Activated gamma-delta T cell treated with anti-CD3 and anti-CD28 coated beads, Interleukin-2, amount 50 U/mL, for 16 hours (primary cell): ENCODE results near the gene SIAH3.

Experiments
- DNase-seq: peaks from one replicate; pipeline ENCODE4 v3.0.0-alpha.2; 2020; ENCODE audit warnings: low read depth

SIAH3 gene

DNA sequence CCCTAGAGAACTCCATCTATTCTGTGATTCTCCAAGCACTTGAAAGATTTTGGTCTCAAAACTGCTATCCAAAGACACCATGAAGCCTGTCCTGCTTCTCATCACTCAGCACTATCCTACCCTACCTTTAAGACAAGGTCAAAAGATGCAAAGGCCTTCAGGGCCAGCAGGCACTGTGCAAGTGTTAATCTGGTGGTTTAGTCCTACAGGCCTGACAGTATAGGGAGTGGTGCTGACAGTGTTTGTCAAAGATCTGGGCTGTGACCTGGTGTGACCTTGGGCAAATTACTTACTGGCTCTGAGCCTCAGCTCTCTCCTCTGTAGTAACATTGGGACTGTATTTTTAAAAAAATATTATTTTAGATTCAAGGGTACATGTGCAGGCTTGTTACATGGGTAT, 28.0 kb downstream of the SIAH3 start:
- DNase-seq = no peak

DNA sequence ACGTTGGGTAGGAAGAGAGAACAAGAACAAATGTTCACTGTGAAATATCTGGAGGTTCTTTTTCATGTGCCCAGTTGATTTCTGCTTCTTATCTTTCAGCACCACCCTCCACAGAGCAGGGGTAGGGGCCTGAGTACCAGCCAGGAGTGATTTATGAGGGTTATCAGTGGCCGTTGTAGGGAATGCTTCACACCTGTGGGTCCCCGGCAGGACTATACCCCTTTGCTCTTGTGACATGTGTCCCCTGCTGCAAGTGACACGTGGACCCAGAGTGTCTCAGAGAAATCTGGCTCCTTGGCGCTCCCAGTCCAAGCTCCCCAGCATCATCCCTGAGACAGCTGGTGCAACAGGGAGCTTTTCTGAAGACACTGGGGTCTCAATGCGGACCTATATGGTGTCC, 29.7 kb downstream of the SIAH3 start:
- no peak for DNase-seq

- no peak for DNase-seq
Observed at GRCh38 chr13:45820106-45820838, 31.3 kb downstream of the SIAH3 start.

GRCh38 chr13:45817833-45818232, 33.7 kb downstream of the SIAH3 start:
- no peak for DNase-seq

GRCh38 chr13:45816427-45816826, 35.1 kb downstream of the SIAH3 start:
- DNase-seq = no peak

GRCh38 chr13:45812695-45813372, 38.7 kb downstream of the SIAH3 start:
- no peak for DNase-seq

DNA sequence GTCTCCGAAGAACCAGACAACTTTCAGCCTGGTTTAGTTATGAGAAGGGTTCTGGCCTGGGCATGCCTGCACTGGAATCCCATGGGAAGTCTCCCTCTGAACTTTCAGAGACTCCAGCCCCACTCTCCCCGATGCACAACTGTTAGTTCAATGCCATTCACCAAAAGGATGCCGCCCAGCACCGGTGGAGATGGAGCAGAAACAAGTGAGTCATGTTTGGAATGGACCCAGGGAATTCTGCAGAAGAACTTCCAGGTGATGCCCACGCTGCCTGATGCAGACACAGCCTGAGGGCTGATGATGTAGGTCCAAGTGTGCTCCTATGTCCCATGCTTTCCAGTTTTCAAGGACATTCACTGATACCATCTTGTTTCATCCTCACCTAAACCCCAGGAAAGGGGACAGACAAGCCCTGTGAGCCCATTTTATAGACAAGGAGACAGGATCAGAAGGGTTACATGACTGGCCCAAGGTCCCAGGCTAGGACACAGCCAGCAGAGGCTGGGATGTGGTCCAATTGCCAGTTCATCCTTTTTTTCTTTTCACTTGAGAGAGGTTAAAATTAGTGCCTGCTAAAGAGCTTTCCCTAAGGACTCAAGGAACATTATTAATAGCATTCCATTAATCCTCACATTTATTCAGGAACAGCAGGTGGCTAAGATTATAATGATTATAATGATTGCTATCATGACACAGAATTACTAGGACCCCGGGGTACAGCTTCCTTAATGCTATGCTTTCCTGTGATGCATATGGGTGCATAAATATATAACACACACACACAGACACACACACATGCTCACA, 39.5 kb downstream of the SIAH3 start:
- no peak for DNase-seq

DNA sequence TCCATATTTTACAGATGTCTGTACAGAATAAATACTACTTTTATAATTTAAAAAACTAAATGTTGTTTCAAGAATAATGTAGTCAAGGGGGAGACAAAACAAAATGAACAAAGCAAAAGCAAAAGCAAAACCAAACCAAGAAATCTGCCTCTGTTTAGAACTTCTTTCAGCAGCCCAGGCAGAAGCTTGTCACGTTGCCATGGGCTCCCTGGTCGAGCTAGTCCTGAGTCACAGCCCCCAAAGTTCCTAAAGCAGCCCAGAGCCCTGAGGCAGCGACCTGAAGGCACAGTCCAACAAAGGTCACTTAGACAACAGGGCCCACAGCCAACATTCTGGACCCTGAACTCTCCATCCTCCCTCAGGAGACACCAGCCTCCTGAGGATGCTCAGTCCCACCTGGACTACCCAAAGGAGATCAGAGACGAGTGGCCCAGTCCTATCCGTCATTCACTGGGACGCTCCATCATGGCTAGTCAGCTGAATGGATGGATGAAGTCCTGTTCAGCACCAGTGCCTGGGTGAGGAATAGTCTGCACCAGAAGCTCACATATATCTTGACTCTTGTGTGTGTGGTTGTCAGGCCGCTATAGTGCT, 41.7 kb downstream of the SIAH3 start:
- DNase-seq = no peak

- no peak for DNase-seq
Observed at GRCh38 chr13:45808925-45809324, 42.6 kb downstream of the SIAH3 start.

DNA sequence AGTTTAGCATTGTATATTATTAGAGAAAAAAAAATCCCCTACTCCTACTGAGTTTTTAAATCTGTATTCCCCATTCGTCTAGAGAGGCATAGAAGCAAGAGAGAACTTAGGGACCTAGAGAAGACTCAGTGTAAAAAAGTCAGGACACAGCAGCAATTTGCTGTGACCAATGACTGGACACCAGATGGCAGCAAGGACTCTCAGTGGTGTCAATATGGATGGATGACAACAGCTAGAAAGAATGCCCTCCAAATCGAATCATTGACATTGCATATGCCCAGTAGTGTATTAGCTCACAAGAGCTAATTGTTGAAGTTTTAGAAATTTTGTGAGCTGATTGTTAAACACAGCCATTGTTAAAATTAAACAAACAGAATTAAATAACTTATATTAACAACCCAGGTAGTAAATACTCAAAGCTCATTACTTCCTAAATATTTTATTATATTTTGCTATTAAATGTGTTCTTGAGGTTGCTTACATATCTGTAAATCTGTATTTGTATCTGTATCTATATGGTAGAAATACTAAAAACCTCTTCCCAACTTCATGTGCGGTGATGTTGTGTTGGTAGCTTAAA, 43.9 kb downstream of the SIAH3 start:
- no peak for DNase-seq

- DNase-seq = no peak
Observed at GRCh38 chr13:45800485-45800884, 51.1 kb downstream of the SIAH3 start.

DNA sequence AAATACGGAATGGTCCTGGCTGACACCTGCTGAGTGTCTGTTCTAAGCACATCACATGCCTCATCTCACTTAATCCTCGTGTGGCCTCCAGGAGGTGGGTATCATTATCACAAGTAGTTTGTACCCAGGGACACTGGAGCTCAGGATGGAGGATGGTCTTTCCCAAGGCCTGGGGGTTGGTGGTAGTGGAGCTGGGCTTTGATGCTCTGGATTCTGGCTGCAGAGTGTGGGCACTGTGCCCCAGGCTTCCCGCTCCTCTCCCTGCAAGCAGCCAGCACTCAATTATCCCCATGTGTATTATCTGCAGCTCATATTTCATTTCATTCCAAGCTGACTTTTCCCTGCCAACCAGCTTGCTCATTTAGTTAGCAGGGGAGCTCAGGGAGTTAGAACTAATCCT, 52.1 kb downstream of the SIAH3 start:
- no peak for DNase-seq

GRCh38 chr13:45798851-45799250, 52.7 kb downstream of the SIAH3 start:
- no peak for DNase-seq

DNA sequence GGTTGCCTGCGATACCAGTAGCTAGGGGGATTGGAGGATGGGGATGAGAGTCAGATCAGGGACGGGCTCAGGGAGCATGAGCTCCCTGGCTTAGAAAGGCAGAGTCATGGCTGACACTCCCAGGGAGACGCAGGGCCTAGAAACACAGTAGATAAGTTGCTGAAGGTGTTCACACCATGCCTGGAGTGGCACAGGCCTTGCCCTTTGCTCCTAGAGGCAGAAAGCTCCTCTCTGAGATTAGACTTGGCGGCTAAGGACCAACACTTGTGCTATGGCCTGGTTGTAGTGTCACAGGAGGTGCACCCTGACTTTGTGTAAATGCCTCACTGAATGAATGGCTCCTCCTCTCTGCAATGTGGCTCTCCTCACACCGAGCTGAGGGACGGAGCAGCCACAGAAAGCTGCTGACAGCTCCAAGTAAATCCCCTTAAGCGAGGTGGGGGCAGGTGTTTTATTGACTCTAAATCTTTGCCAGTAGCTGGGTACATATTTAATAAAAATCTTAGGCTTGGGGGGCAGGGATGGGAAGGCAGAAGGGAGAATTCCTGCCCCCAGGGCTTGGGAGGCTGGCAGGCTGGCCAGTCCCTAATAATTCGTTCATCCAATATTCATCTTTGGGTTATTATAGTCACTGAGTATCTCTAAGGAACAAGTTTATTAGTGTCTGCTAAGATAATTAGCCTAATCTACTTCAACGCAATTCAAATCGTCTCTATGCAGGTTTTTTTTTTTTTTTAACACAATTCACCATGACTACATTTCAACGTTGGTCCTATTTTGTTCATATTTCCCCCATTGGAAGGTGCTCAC, 54.9 kb downstream of the SIAH3 start:
- DNase-seq = no peak

- no peak for DNase-seq
Observed at GRCh38 chr13:45792827-45793303, 58.7 kb downstream of the SIAH3 start.

GRCh38 chr13:45788011-45788410, 63.5 kb downstream of the SIAH3 start:
- DNase-seq = no peak

GRCh38 chr13:45787346-45787745, 64.2 kb downstream of the SIAH3 start:
- DNase-seq = no peak

DNA sequence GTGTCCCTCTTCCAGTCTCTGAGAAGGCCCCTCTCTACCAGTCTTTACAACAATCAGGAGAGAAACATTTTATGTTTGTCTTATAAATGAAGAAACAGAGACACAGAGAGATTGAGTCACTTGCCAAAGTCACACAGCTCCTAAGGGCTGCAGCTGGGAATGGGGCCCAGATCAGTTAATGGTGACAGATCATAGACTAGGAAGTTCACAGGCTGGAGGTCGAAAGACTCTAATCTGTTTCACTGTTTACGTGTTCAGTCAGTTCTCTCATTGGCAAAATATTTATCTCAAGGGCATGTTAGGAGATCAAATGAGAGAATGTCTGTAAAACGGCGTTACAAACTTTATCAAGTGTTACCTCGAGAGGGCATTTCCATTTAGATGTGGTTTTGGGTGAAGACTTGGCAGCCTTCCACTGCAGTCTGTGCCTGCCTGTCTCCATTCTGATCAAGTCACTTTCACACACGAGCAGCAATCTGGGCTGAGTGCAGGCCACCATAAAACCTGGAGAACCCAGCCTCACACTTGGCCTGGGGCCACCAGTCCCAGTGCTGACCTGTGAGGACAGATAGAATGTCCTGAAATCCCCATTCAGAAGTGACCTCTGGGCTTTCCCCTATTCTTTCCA, 65.1 kb downstream of the SIAH3 start:
- DNase-seq = no peak

DNA sequence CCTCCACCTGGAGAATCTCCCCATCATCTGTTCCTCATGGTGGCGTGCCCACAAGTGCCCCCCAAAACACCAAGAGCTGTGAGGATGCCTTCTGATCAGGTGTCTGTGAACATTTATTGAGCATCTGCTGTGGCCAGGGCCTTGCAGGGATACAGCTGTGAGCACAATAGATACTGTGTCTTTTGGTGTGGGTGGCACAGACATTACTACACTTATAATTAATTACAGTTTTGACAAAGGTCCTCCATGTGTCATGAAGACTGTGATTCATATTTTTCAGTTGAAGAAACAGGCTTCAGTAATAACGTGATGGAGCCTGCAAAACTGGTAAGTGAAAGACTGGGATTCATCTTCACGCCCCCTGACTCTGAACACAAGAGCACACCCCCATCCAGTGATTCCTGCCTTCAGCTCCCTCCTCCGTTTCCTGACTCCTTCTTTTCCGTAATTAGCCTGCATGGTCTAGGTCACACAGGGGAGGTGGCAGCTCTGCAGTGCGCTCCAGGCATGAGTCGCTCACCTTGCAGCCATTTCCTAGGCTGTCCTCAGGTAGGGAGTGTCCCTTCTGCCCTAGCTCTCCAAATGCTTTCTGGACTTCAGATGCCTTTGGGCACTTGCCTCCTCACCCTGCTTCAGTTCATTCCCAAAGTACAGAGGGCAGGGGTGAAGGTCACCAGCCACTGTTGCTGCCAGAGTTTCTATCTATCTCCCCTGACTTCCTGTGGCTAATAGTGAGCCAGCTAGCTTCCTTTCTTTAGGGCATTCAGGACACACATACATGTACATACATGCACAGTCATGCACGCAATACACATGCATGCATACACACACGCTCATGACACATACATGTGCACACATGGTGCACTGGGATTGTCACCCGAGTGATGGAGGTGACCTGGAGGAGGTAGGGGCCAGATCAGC, 66.5 kb downstream of the SIAH3 start:
- DNase-seq = no peak
